ENCODE results near the gene CCDC192. TPM values are rescaled to one million over a fixed set of nuclear protein-coding genes. Genes with fewer than 3 reads are reported as not detected.
"Not testable (repeated sequence)": the region's sequence is repeated elsewhere in the genome, so short reads cannot be mapped to it uniquely, and the experiment has no call there.

Gene CCDC192
- total RNA-seq, 5 donors from 2014 or later (not counting 1 experiment from before 2014, with no cell fraction given), result 0.58 TPM; not detected in 4

GRCh38 chr5:127667926-127668325, 35.3 kb upstream of the CCDC192 start:
- CTCF ChIA-PET, result no interaction called here
- ATAC-seq (replicated peaks in 1 of 4) (no peak), DNase-seq (no peak)
- Mint-ChIP-seq H3K36me3 (no peaks in the 10 kb centered on the region), H3K4me1 (no peaks in the 10 kb centered on the region), H3K27me3 (no peaks in the 10 kb centered on the region), H3K27ac (no peak overlapping the region), H3K9me3 (no peaks in the 10 kb centered on the region), H3K4me3 (no peak overlapping the region)
- H3K4me3 ChIP-seq (ENCODE audit: control insufficient read depth in 1 of 2, extremely low read depth in 1 of 2, low read length in 1 of 2), result no peak overlapping the region
- H3K27me3 ChIP-seq (replicated peaks in 1 of 2; ENCODE audit: control insufficient read depth in 2 of 2, extremely low read depth in 1 of 2, insufficient read depth in 2 of 2, low read length in 1 of 2), result peaks cover 0 to 3% of the 10 kb centered on the region in 2 experiments
- no peaks in the 10 kb centered on the region for H3K36me3 ChIP-seq (ENCODE audit: control insufficient read depth in 2 of 2, extremely low read depth in 1 of 2, insufficient read depth in 1 of 2, low read length in 1 of 2)
- H3K9me3 ChIP-seq, result no peaks in the 10 kb centered on the region
- no CpG with 5 or more reads among the region's 3 CpGs for WGBS (ENCODE audit: insufficient coverage)
- no peaks in the 10 kb centered on the region for H3K4me1 ChIP-seq (ENCODE audit: control insufficient read depth in 1 of 2, extremely low read depth in 1 of 2, insufficient read depth in 2 of 2, low read length in 2 of 2)
- no peak overlapping the region for H3K27ac ChIP-seq (ENCODE audit: low read length)
- POLR2A ChIA-PET, result no interaction called here

- Histone ChIP-seq H3K27me3 (replicated peaks in 1 of 2; ENCODE audit: control insufficient read depth in 2 of 2, extremely low read depth in 1 of 2, insufficient read depth in 2 of 2, low read length in 1 of 2) (peaks cover 0 to 3% of the 10 kb centered on the region in 2 experiments), H3K27ac (ENCODE audit: low read length) (no peak overlapping the region), H3K36me3 (ENCODE audit: control insufficient read depth in 2 of 2, extremely low read depth in 1 of 2, insufficient read depth in 1 of 2, low read length in 1 of 2) (no peaks in the 10 kb centered on the region), H3K4me1 (ENCODE audit: control insufficient read depth in 1 of 2, extremely low read depth in 1 of 2, insufficient read depth in 2 of 2, low read length in 2 of 2) (no peaks in the 10 kb centered on the region), H3K9me3 (no peaks in the 10 kb centered on the region), H3K4me3 (ENCODE audit: control insufficient read depth in 1 of 2, extremely low read depth in 1 of 2, low read length in 1 of 2) (no peak overlapping the region)
- Mint-ChIP-seq H3K4me1 (no peaks in the 10 kb centered on the region), H3K36me3 (no peaks in the 10 kb centered on the region), H3K4me3 (no peak overlapping the region), H3K27me3 (no peaks in the 10 kb centered on the region), H3K27ac (no peak overlapping the region), H3K9me3 (peaks cover 0 to 3% (median 0%) of the 10 kb centered on the region in 3 donors)
- POLR2A ChIA-PET, result interaction anchor here in 1 of 2 donors (0.7 kb wide), 1 partner anchor 229 kb away, joined by 5 read pairs; no protein-coding TSS in a partner anchor
- WGBS (ENCODE audit: insufficient coverage), result 76% methylated on average over 6 of the region's 6 CpGs
- ATAC-seq (replicated peaks in 1 of 4) (no peak), DNase-seq (no peak)
- CTCF ChIA-PET, result interaction anchor here in 1 of 2 donors (0.7 kb wide), 1 partner anchor 237 kb away, joined by 5 read pairs; no protein-coding TSS in a partner anchor
Measured at GRCh38 chr5:127671218-127671617, 32.0 kb upstream of the CCDC192 start.

- ATAC-seq (replicated peaks in 1 of 4), result no peak
Measured at GRCh38 chr5:127673117-127673800, 29.9 kb upstream of the CCDC192 start.

GRCh38 chr5:127676951-127677350, 26.2 kb upstream of the CCDC192 start:
- H3K36me3 Mint-ChIP-seq; POLR2A ChIA-PET; H3K4me1 ChIP-seq (ENCODE audit: control insufficient read depth in 1 of 2, extremely low read depth in 1 of 2, insufficient read depth in 2 of 2, low read length in 2 of 2); H3K9me3 ChIP-seq; H3K27ac ChIP-seq (ENCODE audit: low read length); H3K9me3 Mint-ChIP-seq; CTCF ChIA-PET; H3K27me3 Mint-ChIP-seq; H3K27ac Mint-ChIP-seq; DNase-seq; H3K36me3 ChIP-seq (ENCODE audit: control insufficient read depth in 2 of 2, extremely low read depth in 1 of 2, insufficient read depth in 1 of 2, low read length in 1 of 2); H3K4me3 Mint-ChIP-seq; ATAC-seq (replicated peaks in 1 of 4); H3K27me3 ChIP-seq (replicated peaks in 1 of 2; ENCODE audit: control insufficient read depth in 2 of 2, extremely low read depth in 1 of 2, insufficient read depth in 2 of 2, low read length in 1 of 2); H3K4me1 Mint-ChIP-seq; H3K4me3 ChIP-seq (ENCODE audit: control insufficient read depth in 1 of 2, extremely low read depth in 1 of 2, low read length in 1 of 2): not testable (repeated sequence)

More at GRCh38 chr5:127673117-127673800, 29.9 kb upstream of the CCDC192 start:
- ChIA-PET CTCF (interaction anchor here in 1 of 2 donors (0.5 kb wide), 1 partner anchor 51 kb away, joined by 5 read pairs; no protein-coding TSS in a partner anchor), POLR2A (interaction anchor here in 1 of 2 donors (0.6 kb wide), 1 partner anchor 42 kb away, joined by 3 read pairs; no protein-coding TSS in a partner anchor)
- no peak overlapping the region for H3K27ac ChIP-seq (ENCODE audit: low read length)
- H3K27me3 ChIP-seq (replicated peaks in 1 of 2; ENCODE audit: control insufficient read depth in 2 of 2, extremely low read depth in 1 of 2, insufficient read depth in 2 of 2, low read length in 1 of 2), result peaks cover 0 to 3% of the 10 kb centered on the region in 2 experiments
- no peaks in the 10 kb centered on the region for H3K9me3 ChIP-seq
- 63% methylated on average over 1 of the region's 2 CpGs for WGBS (ENCODE audit: insufficient coverage)
- H3K36me3 ChIP-seq (ENCODE audit: control insufficient read depth in 2 of 2, extremely low read depth in 1 of 2, insufficient read depth in 1 of 2, low read length in 1 of 2), result no peaks in the 10 kb centered on the region
- Mint-ChIP-seq H3K9me3 (peaks cover 0 to 3% (median 0%) of the 10 kb centered on the region in 3 donors), H3K4me3 (no peak overlapping the region), H3K27ac (no peak overlapping the region), H3K27me3 (no peaks in the 10 kb centered on the region), H3K4me1 (no peaks in the 10 kb centered on the region), H3K36me3 (no peaks in the 10 kb centered on the region)
- DNase-seq, result no peak
- H3K4me1 ChIP-seq (ENCODE audit: control insufficient read depth in 1 of 2, extremely low read depth in 1 of 2, insufficient read depth in 2 of 2, low read length in 2 of 2), result no peaks in the 10 kb centered on the region
- H3K4me3 ChIP-seq (ENCODE audit: control insufficient read depth in 1 of 2, extremely low read depth in 1 of 2, low read length in 1 of 2), result no peak overlapping the region

DNA sequence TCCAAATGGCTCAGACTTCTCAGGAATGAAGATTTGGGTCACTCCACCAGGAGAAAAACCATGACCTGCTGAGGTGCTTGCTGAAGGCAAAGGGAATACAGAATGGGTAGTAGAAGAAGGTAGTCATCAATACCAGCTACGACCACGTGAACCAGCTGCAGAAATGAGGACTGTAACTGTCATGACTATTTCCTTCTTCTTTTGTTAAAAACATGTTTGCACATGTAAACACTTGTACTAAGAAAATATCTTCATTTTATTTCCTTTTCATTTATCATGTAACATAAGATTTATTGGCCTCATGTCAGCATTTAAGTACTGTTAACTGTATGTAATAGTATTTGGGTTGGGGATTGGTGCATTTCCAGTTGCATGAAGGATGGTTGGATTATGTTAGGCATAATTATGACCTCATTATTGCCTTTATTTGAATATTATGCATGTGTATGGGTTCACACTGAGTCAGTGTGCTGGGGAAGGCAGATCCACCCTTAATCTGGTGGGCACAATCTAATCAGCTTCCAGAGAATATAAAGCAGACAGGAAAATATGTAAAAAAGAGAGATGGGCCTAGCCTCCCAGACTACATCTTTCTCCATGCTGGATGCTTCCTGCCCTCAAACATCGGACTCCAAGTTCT, 23.4 kb upstream of the CCDC192 start:
- H3K36me3 ChIP-seq (ENCODE audit: control insufficient read depth in 2 of 2, extremely low read depth in 1 of 2, insufficient read depth in 1 of 2, low read length in 1 of 2); H3K4me3 Mint-ChIP-seq; H3K4me1 Mint-ChIP-seq; H3K27me3 ChIP-seq (replicated peaks in 1 of 2; ENCODE audit: control insufficient read depth in 2 of 2, extremely low read depth in 1 of 2, insufficient read depth in 2 of 2, low read length in 1 of 2); H3K36me3 Mint-ChIP-seq; H3K4me3 ChIP-seq (ENCODE audit: control insufficient read depth in 1 of 2, extremely low read depth in 1 of 2, low read length in 1 of 2); H3K4me1 ChIP-seq (ENCODE audit: control insufficient read depth in 1 of 2, extremely low read depth in 1 of 2, insufficient read depth in 2 of 2, low read length in 2 of 2); H3K9me3 ChIP-seq; H3K27ac ChIP-seq (ENCODE audit: low read length); CTCF ChIA-PET; H3K27ac Mint-ChIP-seq; ATAC-seq (replicated peaks in 1 of 4); H3K9me3 Mint-ChIP-seq; POLR2A ChIA-PET; H3K27me3 Mint-ChIP-seq; DNase-seq: not testable (repeated sequence)
- 67% methylated on average over 2 of the region's 3 CpGs for WGBS (ENCODE audit: insufficient coverage)

DNA sequence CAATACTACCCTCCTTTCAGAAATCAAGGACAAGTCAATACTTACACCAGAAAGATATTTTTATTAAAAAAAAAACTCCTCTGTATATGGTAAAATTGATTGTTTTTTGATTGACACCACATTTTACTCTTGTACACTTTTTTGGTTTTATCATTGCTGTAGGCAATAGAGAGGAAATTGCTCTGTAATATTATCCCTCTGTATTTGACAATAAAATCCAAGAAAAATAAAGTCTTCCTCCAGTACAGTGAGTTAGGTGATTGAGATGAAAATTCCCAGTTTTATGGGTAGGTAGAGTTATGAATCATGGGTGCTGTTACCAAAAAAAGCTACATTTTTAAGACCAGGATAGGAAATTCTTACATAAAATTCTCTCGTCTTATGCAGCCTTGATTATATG, 22.6 kb upstream of the CCDC192 start:
- CTCF ChIA-PET, result interaction anchor here in 1 of 2 donors (0.7 kb wide), 1 partner anchor 85 kb away, joined by 5 read pairs; no protein-coding TSS in a partner anchor

More for the DNA sequence above, 22.6 kb upstream of the CCDC192 start:
- no peaks in the 10 kb centered on the region for H3K36me3 Mint-ChIP-seq
- peaks cover 0 to 2% of the 10 kb centered on the region in 2 donors for H3K27me3 Mint-ChIP-seq
- Histone ChIP-seq H3K9me3 (no peaks in the 10 kb centered on the region), H3K27ac (ENCODE audit: low read length) (no peak overlapping the region), H3K4me1 (ENCODE audit: control insufficient read depth in 1 of 2, extremely low read depth in 1 of 2, insufficient read depth in 2 of 2, low read length in 2 of 2) (no peaks in the 10 kb centered on the region), H3K4me3 (ENCODE audit: control insufficient read depth in 1 of 2, extremely low read depth in 1 of 2, low read length in 1 of 2) (no peak overlapping the region), H3K36me3 (ENCODE audit: control insufficient read depth in 2 of 2, extremely low read depth in 1 of 2, insufficient read depth in 1 of 2, low read length in 1 of 2) (no peaks in the 10 kb centered on the region), H3K27me3 (replicated peaks in 1 of 2; ENCODE audit: control insufficient read depth in 2 of 2, extremely low read depth in 1 of 2, insufficient read depth in 2 of 2, low read length in 1 of 2) (no peaks in the 10 kb centered on the region)
- no peaks in the 10 kb centered on the region for H3K4me1 Mint-ChIP-seq
- POLR2A ChIA-PET, result interaction anchor here in 1 of 2 donors (0.7 kb wide), 2 partner anchors 12 to 22 kb away, joined by 3 to 6 read pairs; no protein-coding TSS in a partner anchor
- no peak overlapping the region for H3K27ac Mint-ChIP-seq
- ATAC-seq (replicated peaks in 1 of 4), result no peak
- no CpG with 5 or more reads among the region's 1 CpG for WGBS (ENCODE audit: insufficient coverage)
- no peak for DNase-seq
- H3K4me3 Mint-ChIP-seq, result no peak overlapping the region
- H3K9me3 Mint-ChIP-seq, result no peaks in the 10 kb centered on the region

Data from T-cell (primary cell).